Sigmoid colon (tissue), 7 donors: ENCODE data around the gene PRTN3. TPM values are rescaled to one million over a fixed set of nuclear protein-coding genes. Genes with fewer than 3 reads are reported as not detected.

Source experiments
- DNase-seq: peaks from one replicate; pipeline ENCODE4 v3.0.0-alpha.2; 2019
- H3K27ac ChIP-seq, 4 donors: fragments of 200-600 bp; sonication (generic); one replicate each; pipeline ENCODE4 v1.5.1; 2016 to 2019; ENCODE audit warnings: mild to moderate bottlenecking in 1 of 4
- H3K27me3 ChIP-seq, 3 donors: fragments of 200-600 bp; sonication (generic); one replicate each; pipeline ENCODE4 v1.5.1; 2019; ENCODE audit warnings: mild to moderate bottlenecking in 1 of 3
- H3K36me3 ChIP-seq, 4 donors: fragments of 200-600 bp; sonication (generic); one replicate each; pipeline ENCODE4 v1.5.1; 2016 to 2019
- H3K4me1 ChIP-seq, 4 donors: fragments of 200-600 bp; sonication (generic); one replicate each; pipeline ENCODE4 v1.5.1; 2017 to 2019
- H3K4me3 ChIP-seq, 4 donors: fragments of 200-600 bp; sonication (generic); one replicate each; pipeline ENCODE4 v1.5.1; 2017 to 2019; ENCODE audit warnings: mild to moderate bottlenecking in 2 of 4, moderate library complexity in 1 of 4
- H3K9me3 ChIP-seq, 4 donors: fragments of 200-600 bp in 3 of 4; sonication (generic) in 3 of 4; one replicate each; pipeline versions ENCODE4 v1.5.1 to v1.6.1; 2013 to 2019
- CTCF ChIP-seq, 4 experiments: fragments of 450-650 bp in 3 of 4; fragments of 200-600 bp in 1 of 4; IDR thresholded peaks; one replicate each; pipeline ENCODE4 v1.5.1; 2016 to 2019; ENCODE audit warnings: antibody characterized with exemption in 4 of 4, mild to moderate bottlenecking in 3 of 4, moderate library complexity in 2 of 4
- EP300 ChIP-seq, 4 donors: sonication (generic); formaldehyde crosslinking; IDR thresholded peaks; one replicate each; pipeline ENCODE4 v1.6.1; 2017; ENCODE audit warnings: antibody characterized with exemption in 4 of 4
- POLR2A ChIP-seq, 2 donors: fragments of 450-650 bp; IDR thresholded peaks; one replicate each; pipeline ENCODE4 v1.6.1; 2016; ENCODE audit warnings: antibody characterized with exemption in 2 of 2, mild to moderate bottlenecking in 2 of 2, moderate library complexity in 2 of 2
- POLR2AphosphoS5 ChIP-seq, 4 donors: sonication (generic); formaldehyde crosslinking; IDR thresholded peaks; one replicate each; pipeline ENCODE4 v1.6.1; 2017; ENCODE audit warnings: antibody characterized with exemption in 4 of 4
- whole genome bisulfite sequencing, 2 donors: extraction: QIAGEN DNeasy Blood & Tissue Kit; methylation state at CpG; one replicate each; pipeline ENCODE4 v1.1.7; 2013; 5-methylcytosine and 5-hydroxymethylcytosine counted together
- intact Hi-C: fragments of 100-400 bp; cut with DNase I; formaldehyde crosslinking; loops from one replicate; pipeline ENCODE4 v1.15.1; 2023
- polyA plus RNA-seq, 3 donors: library from polyadenylated mRNA; stranded (reverse); fragments of 200-250 nt; gene quantifications; one replicate each; pipeline ENCODE4 v1.2.3, GENCODE V29; 2013
- total RNA-seq, 4 donors: library from RNA; depleted of rRNA; stranded (reverse); fragments of >200 nt; gene quantifications; one replicate each; pipeline ENCODE4 v1.1.0, GENCODE V29; 2016
- donor health status: healthy with polysubstance abuse.
- donor health status: Bipolar disorder and iron deficiency.
- donor health status: healthy.

The PRTN3 gene
- total and polyA plus RNA-seq, 7 donors, result not detected

DNA sequence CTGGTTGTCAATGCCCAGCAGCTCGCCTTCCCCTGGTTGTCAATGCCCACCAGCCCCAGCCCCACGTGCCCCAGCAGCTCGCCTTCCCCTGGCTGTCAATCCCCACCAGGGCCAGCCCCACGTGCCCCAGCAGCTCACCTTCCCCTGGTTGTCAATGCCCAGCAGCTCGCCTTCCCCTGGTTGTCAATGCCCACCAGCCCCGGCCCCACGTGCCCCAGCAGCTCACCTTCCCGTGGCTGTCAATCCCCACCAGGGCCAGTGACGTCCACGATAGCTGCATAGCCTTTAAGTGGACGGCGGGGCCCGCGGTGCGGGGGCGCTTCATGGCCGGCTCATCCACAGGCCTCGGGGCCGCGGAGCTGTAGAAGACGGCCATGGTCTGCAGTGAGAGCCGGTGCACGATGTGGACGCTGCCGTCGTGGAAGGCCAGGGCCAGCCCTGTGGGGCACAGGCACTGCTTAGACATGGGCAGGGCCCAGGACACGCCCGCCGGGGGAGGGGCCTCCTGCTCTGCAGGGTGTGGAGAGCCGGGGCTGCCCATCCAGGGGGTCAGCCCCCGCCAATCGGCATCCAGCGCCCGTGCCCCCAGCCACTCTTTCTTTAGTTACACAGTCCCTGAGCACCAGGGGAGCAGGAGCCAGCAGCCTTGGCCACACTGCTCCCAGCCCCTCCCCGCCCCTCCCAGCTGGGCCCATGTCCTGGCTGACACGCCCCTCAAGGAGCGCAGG lies 39.1 kb downstream of the PRTN3 start:
- intact Hi-C loops, result no loop called here
- DNase-seq, result no peak

DNA sequence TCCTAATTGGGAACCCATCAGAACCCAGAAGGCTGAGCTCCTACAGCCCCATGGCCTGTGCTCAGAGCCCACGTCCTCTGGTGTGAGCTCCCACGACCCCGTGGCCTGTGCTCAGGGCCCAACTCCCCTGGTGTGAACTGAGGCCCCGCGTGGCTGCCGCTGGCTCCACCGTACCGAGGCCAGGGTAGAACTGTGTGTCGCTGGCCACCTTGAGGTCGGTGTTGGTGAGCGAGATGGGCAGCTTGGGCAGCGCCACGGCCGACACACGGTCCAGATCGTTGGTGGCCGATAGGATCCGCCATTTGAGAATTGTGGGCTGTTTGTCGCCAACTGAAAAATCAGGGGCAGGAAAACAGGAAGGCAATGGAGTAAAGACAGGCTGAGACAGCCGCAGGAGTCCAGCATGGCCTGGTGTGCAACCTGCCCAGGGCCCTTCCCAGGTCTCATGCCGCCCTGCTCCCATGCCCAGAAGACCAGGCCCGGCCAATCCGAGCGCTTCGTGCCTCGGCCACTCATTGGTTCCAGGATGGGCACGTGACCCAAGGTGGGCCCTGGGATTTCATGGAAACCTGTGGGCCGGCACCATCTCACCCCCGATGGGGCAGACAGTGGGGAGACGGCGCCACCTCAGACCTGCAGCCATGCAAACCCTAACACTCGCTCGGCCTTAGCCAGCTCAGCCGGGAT lies 40.7 kb downstream of the PRTN3 start:
- no peaks in the 10 kb centered on the region for H3K9me3 ChIP-seq
- H3K4me1 ChIP-seq, result no peaks in the 10 kb centered on the region
- H3K27ac ChIP-seq, result no peak overlapping the region
- H3K4me3 ChIP-seq, result no peak overlapping the region
- peaks cover 55 to 87% (median 69%) of the 10 kb centered on the region in 4 donors for H3K36me3 ChIP-seq
- DNase-seq, result no peak
- intact Hi-C loops, result no loop called here
- 98% methylated on average over 34 of the region's 34 CpGs for WGBS, 2 donors
- no peaks in the 10 kb centered on the region for H3K27me3 ChIP-seq
- TF ChIP-seq POLR2AphosphoS5 (IDR thresholded peaks at IDR 0.05), result no peak
- TF ChIP-seq CTCF (IDR thresholded peaks at IDR 0.05), result no peak
- TF ChIP-seq POLR2A (IDR thresholded peaks at IDR 0.05), result no peak
- no peak for TF ChIP-seq EP300 (IDR thresholded peaks at IDR 0.05)

More for the DNA sequence above, 39.1 kb downstream of the PRTN3 start:
- TF ChIP-seq EP300 (IDR thresholded peaks at IDR 0.05), result no peak
- no peak for TF ChIP-seq POLR2AphosphoS5 (IDR thresholded peaks at IDR 0.05)
- no peak for TF ChIP-seq CTCF (IDR thresholded peaks at IDR 0.05)
- TF ChIP-seq POLR2A (IDR thresholded peaks at IDR 0.05), result no peak
- Histone ChIP-seq H3K27me3 (no peaks in the 10 kb centered on the region), H3K9me3 (no peaks in the 10 kb centered on the region), H3K4me1 (no peaks in the 10 kb centered on the region), H3K36me3 (peaks cover 53 to 87% (median 64%) of the 10 kb centered on the region in 4 donors), H3K27ac (no peak overlapping the region), H3K4me3 (no peak overlapping the region)
- 75 to 87% methylated on average over 37 of the region's 37 CpGs for WGBS, 2 donors

GRCh38 chr19:882871-883497 lies 42.2 kb downstream of the PRTN3 start:
- no peak for DNase-seq
- Histone ChIP-seq H3K36me3 (peaks cover 48 to 88% (median 61%) of the 10 kb centered on the region in 4 donors), H3K27me3 (no peaks in the 10 kb centered on the region), H3K27ac (no peak overlapping the region), H3K4me1 (no peaks in the 10 kb centered on the region), H3K4me3 (no peak overlapping the region), H3K9me3 (no peaks in the 10 kb centered on the region)
- TF ChIP-seq POLR2AphosphoS5 (IDR thresholded peaks at IDR 0.05), result no peak
- TF ChIP-seq CTCF (IDR thresholded peaks at IDR 0.05), result no peak
- no peak for TF ChIP-seq EP300 (IDR thresholded peaks at IDR 0.05)
- no peak for TF ChIP-seq POLR2A (IDR thresholded peaks at IDR 0.05)
- WGBS, 2 donors, result 94 to 97% methylated on average over 28 to 30 of the region's 30 CpGs
- intact Hi-C loops, result no loop called here

DNA sequence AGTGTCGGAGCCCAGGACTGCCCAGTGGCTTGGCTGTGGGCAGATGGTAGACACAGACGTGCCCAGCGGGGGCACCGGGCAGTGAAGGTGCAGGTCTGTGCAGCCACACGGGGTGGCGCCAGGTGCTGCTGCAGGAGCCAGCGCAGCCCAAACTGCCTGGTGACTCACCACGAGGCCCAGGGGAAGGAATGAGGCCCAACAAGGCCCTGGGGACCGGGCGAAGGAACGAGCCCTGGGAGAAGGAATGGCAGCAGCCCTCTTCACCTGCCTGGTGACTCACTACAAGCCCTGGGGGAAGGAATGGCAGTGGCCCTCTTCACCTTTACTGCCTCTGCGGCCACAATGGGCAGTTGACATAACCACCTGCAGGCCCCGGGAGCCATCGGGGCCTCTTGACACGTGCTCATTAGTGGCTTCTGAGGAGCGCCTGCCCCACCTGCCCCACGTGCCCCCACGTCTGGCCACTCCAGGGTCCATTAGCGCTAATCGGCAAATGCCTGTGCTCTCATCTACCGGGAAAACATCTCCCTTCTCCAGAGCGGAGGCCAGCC lies 42.9 kb downstream of the PRTN3 start:
- Histone ChIP-seq H3K4me1 (no peaks in the 10 kb centered on the region), H3K27me3 (no peaks in the 10 kb centered on the region), H3K9me3 (no peaks in the 10 kb centered on the region), H3K36me3 (peaks cover 48 to 95% (median 63%) of the 10 kb centered on the region in 4 donors), H3K27ac (no peak overlapping the region), H3K4me3 (no peak overlapping the region)
- TF ChIP-seq POLR2A (IDR thresholded peaks at IDR 0.05) (no peak), POLR2AphosphoS5 (IDR thresholded peaks at IDR 0.05) (no peak), CTCF (IDR thresholded peaks at IDR 0.05) (no peak), EP300 (IDR thresholded peaks at IDR 0.05) (no peak)
- intact Hi-C loops, result no loop called here
- DNase-seq, result no peak
- WGBS, 2 donors, result 93 to 94% methylated on average over 22 of the region's 22 CpGs
